ENCODE measurements around the gene ADAM17. TPM values are rescaled to one million over a fixed set of nuclear protein-coding genes. Genes with fewer than 3 reads are reported as not detected.
A peak's percentile ranks its signal among the peaks of the same experiment; 100 is the strongest.
"Not testable (repeated sequence)": the region's sequence is repeated elsewhere in the genome, so short reads cannot be mapped to it uniquely, and the experiment has no call there.

ADAM17 gene
- total RNA-seq, 2 donors from 2014 or later, result 49.1 to 50.4 TPM

DNA sequence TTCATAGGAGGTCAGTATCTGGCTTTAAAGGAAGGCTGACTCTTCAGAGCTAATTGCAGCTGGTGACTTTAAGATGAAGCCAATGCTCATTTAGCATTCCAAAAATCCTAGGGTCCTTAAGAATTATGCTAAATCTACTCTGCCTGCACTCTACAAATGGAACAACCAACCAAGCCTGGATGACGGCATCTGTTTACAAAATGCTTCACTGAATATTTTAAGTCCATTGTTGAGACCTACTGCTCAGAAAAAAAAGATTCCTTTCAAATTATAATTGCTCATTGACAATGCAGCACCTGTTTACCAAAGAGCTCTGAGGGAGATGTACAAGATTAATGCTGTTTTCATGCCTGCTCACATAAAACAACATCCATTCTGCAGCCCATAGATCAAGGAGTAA, 43.8 kb upstream of the ADAM17 start:
- no peak for DNase-seq
- no peaks in the 10 kb centered on the region for H3K27me3 ChIP-seq (ENCODE audit: control insufficient read depth, insufficient read depth, low read length, poor library complexity, severe bottlenecking)
- Mint-ChIP-seq H3K27ac (no peak overlapping the region), H3K4me1 (peaks cover 9% of the 10 kb centered on the region), H3K4me3 (no peak overlapping the region), H3K36me3 (ENCODE audit: low read depth) (peaks cover 61% of the 10 kb centered on the region), H3K27me3 (ENCODE audit: insufficient read depth) (no peaks in the 10 kb centered on the region), H3K9me3 (peaks cover 36% of the 10 kb centered on the region)
- H3K4me1 ChIP-seq (ENCODE audit: control insufficient read depth, insufficient read depth, low read length), result no peaks in the 10 kb centered on the region
- peak overlapping the region; percentile 55 for H3K4me3 ChIP-seq (ENCODE audit: low read length)
- H3K9me3 ChIP-seq (ENCODE audit: control insufficient read depth, low read length), result peaks cover 47% of the 10 kb centered on the region
- H3K27ac ChIP-seq (ENCODE audit: low read depth, low read length), result no peak overlapping the region
- no peak for TF ChIP-seq CTCF (conservative IDR thresholded peaks at IDR 0.05)
- H3K9ac ChIP-seq (ENCODE audit: extremely low read depth, low read length, poor library complexity, severe bottlenecking), result no peak overlapping the region
- WGBS, 2 experiments (ENCODE audit: insufficient coverage in 1 of 2, insufficient read length in 1 of 2), result 97 to 100% methylated on average over 1 of the region's 1 CpG
- H3K36me3 ChIP-seq (ENCODE audit: control insufficient read depth, insufficient read depth, low read length), result peaks cover 74% of the 10 kb centered on the region

- Histone ChIP-seq H3K9ac (ENCODE audit: extremely low read depth, low read length, poor library complexity, severe bottlenecking) (no peak overlapping the region), H3K27me3 (ENCODE audit: control insufficient read depth, insufficient read depth, low read length, poor library complexity, severe bottlenecking) (no peaks in the 10 kb centered on the region), H3K4me3 (ENCODE audit: low read length) (no peak overlapping the region), H3K36me3 (ENCODE audit: control insufficient read depth, insufficient read depth, low read length) (peaks cover 79% of the 10 kb centered on the region), H3K4me1 (ENCODE audit: control insufficient read depth, insufficient read depth, low read length) (no peaks in the 10 kb centered on the region), H3K27ac (ENCODE audit: low read depth, low read length) (no peak overlapping the region), H3K9me3 (ENCODE audit: control insufficient read depth, low read length) (peaks cover 42% of the 10 kb centered on the region)
- peaks cover 59% of the 10 kb centered on the region for H3K36me3 Mint-ChIP-seq (ENCODE audit: low read depth)
- no peak for TF ChIP-seq CTCF (conservative IDR thresholded peaks at IDR 0.05)
- peaks cover 9% of the 10 kb centered on the region for H3K4me1 Mint-ChIP-seq
- no peak overlapping the region for H3K4me3 Mint-ChIP-seq
- H3K27ac Mint-ChIP-seq, result no peak overlapping the region
- DNase-seq, result no peak
- 87 to 95% methylated on average over 7 to 10 of the region's 10 CpGs for WGBS, 2 experiments (ENCODE audit: insufficient coverage in 1 of 2, insufficient read length in 1 of 2)
- no peaks in the 10 kb centered on the region for H3K27me3 Mint-ChIP-seq (ENCODE audit: insufficient read depth)
- peaks cover 32% of the 10 kb centered on the region for H3K9me3 Mint-ChIP-seq
These were observed 41.1 kb upstream of the ADAM17 start for GRCh38 chr2:9596621-9597311.

GRCh38 chr2:9595746-9596145, 40.1 kb upstream of the ADAM17 start:
- no peaks in the 10 kb centered on the region for H3K4me1 ChIP-seq (ENCODE audit: control insufficient read depth, insufficient read depth, low read length)
- H3K27me3 ChIP-seq (ENCODE audit: control insufficient read depth, insufficient read depth, low read length, poor library complexity, severe bottlenecking), result no peaks in the 10 kb centered on the region
- H3K4me3 ChIP-seq (ENCODE audit: low read length), result no peak overlapping the region
- no peak for DNase-seq
- Mint-ChIP-seq H3K4me3 (no peak overlapping the region), H3K4me1 (peaks cover 9% of the 10 kb centered on the region), H3K36me3 (ENCODE audit: low read depth) (peaks cover 58% of the 10 kb centered on the region), H3K9me3 (peaks cover 25% of the 10 kb centered on the region), H3K27me3 (ENCODE audit: insufficient read depth) (no peaks in the 10 kb centered on the region), H3K27ac (no peak overlapping the region)
- no peak for TF ChIP-seq CTCF (conservative IDR thresholded peaks at IDR 0.05)
- peaks cover 80% of the 10 kb centered on the region for H3K36me3 ChIP-seq (ENCODE audit: control insufficient read depth, insufficient read depth, low read length)
- peaks cover 32% of the 10 kb centered on the region for H3K9me3 ChIP-seq (ENCODE audit: control insufficient read depth, low read length)
- H3K27ac ChIP-seq (ENCODE audit: low read depth, low read length), result no peak overlapping the region
- H3K9ac ChIP-seq (ENCODE audit: extremely low read depth, low read length, poor library complexity, severe bottlenecking), result no peak overlapping the region
- WGBS, 2 experiments (ENCODE audit: insufficient coverage in 1 of 2, insufficient read length in 1 of 2), result 70% methylated on average over 2 of the region's 2 CpGs; no CpG with 5 or more reads in 1 of the 2 experiments

GRCh38 chr2:9595256-9595655, 39.6 kb upstream of the ADAM17 start:
- not testable (repeated sequence) for H3K4me1 Mint-ChIP-seq; H3K27ac Mint-ChIP-seq; H3K9ac ChIP-seq (ENCODE audit: extremely low read depth, low read length, poor library complexity, severe bottlenecking); H3K4me3 ChIP-seq (ENCODE audit: low read length); H3K27ac ChIP-seq (ENCODE audit: low read depth, low read length); DNase-seq; H3K27me3 ChIP-seq (ENCODE audit: control insufficient read depth, insufficient read depth, low read length, poor library complexity, severe bottlenecking); H3K4me3 Mint-ChIP-seq; H3K4me1 ChIP-seq (ENCODE audit: control insufficient read depth, insufficient read depth, low read length); H3K27me3 Mint-ChIP-seq (ENCODE audit: insufficient read depth)
- peaks cover 20% of the 10 kb centered on the region for H3K9me3 Mint-ChIP-seq
- H3K36me3 ChIP-seq (ENCODE audit: control insufficient read depth, insufficient read depth, low read length), result peaks cover 80% of the 10 kb centered on the region
- WGBS, 2 experiments (ENCODE audit: insufficient coverage in 1 of 2, insufficient read length in 1 of 2), result 86 to 90% methylated on average over 5 to 6 of the region's 6 CpGs
- peaks cover 27% of the 10 kb centered on the region for H3K9me3 ChIP-seq (ENCODE audit: control insufficient read depth, low read length)
- peaks cover 58% of the 10 kb centered on the region for H3K36me3 Mint-ChIP-seq (ENCODE audit: low read depth)

Data from endodermal cell (in vitro differentiated cells).